DOHH2 (cell line): ENCODE data around the gene ALPL.

Source experiments
- CTCF ChIP-seq: fragments of 200-600 bp; sonication (generic); IDR thresholded peaks from one replicate; pipeline ENCODE4 v1.5.1; 2014; ENCODE audit warnings: antibody characterized with exemption, mild to moderate bottlenecking, low read depth, low read length; ENCODE audit not compliant: poor library complexity, severe bottlenecking
- EZH2phosphoT487 ChIP-seq: fragments of 200-600 bp; sonication (generic); IDR thresholded peaks from 2 replicates; pipeline ENCODE4 v1.6.1; 2017; ENCODE audit warnings: borderline replicate concordance, mild to moderate bottlenecking, antibody characterized with exemption, low read length, moderate library complexity, mixed read lengths

GRCh38 chr1:21534146-21534545 is 24.9 kb downstream of the ALPL start:
- TF ChIP-seq CTCF (no peak), EZH2phosphoT487 (no peak)
